Measurements from ENCODE around the gene FAM76A.
"Not testable (repeated sequence)": the region's sequence is repeated elsewhere in the genome, so short reads cannot be mapped to it uniquely, and the experiment has no call there.

Gene FAM76A

GRCh38 chr1:27726173-27727044 is 648 bp downstream of the FAM76A start:
- DNase-seq: peak; percentile 73

- no peak for DNase-seq
Observed at GRCh38 chr1:27727126-27727525, 1.4 kb downstream of the FAM76A start.

GRCh38 chr1:27736252-27736651 is 10.5 kb downstream of the FAM76A start:
- no peak for DNase-seq

GRCh38 chr1:27741121-27741520 is 15.4 kb downstream of the FAM76A start:
- no peak for DNase-seq

- DNase-seq: no peak
Observed at GRCh38 chr1:27744556-27744955, 18.8 kb downstream of the FAM76A start.

- no peak for DNase-seq
Observed at GRCh38 chr1:27745466-27745865, 19.7 kb downstream of the FAM76A start.

- no peak for DNase-seq
Observed at GRCh38 chr1:27752360-27752759, 26.6 kb downstream of the FAM76A start.

GRCh38 chr1:27755286-27755685 is 29.5 kb downstream of the FAM76A start:
- DNase-seq: no peak

GRCh38 chr1:27755865-27756264 is 30.1 kb downstream of the FAM76A start:
- DNase-seq: no peak

GRCh38 chr1:27759236-27759635 is 33.5 kb downstream of the FAM76A start:
- no peak for DNase-seq

GRCh38 chr1:27760426-27760825 is 34.7 kb downstream of the FAM76A start:
- DNase-seq: peak; percentile 9

- DNase-seq: no peak
Observed at GRCh38 chr1:27762033-27762432, 36.3 kb downstream of the FAM76A start.

GRCh38 chr1:27763358-27763757 is 37.6 kb downstream of the FAM76A start:
- DNase-seq: no peak

GRCh38 chr1:27770293-27770830 is 44.6 kb downstream of the FAM76A start:
- DNase-seq: peak; percentile 92

GRCh38 chr1:27772036-27772931 is 46.5 kb downstream of the FAM76A start:
- DNase-seq: no peak

GRCh38 chr1:27772932-27773825 is 47.4 kb downstream of the FAM76A start, which contains the start of gene STX12:
STX12 (plus strand) TSS chr1:27773219; CDS start chr1:27773308, 89 bp downstream.
- DNase-seq: peak; percentile 99

GRCh38 chr1:27773826-27774445 is 48.2 kb downstream of the FAM76A start:
- no peak for DNase-seq

- no peak for DNase-seq
Observed at GRCh38 chr1:27774654-27775053, 48.9 kb downstream of the FAM76A start.

GRCh38 chr1:27775336-27775735 is 49.6 kb downstream of the FAM76A start:
- DNase-seq: not testable (repeated sequence)

GRCh38 chr1:27776276-27776675 is 50.5 kb downstream of the FAM76A start:
- DNase-seq: not testable (repeated sequence)

GRCh38 chr1:27778056-27778455 is 52.3 kb downstream of the FAM76A start:
- DNase-seq: peak; percentile 81

- DNase-seq: no peak
Observed at GRCh38 chr1:27779122-27779521, 53.4 kb downstream of the FAM76A start.
